SK-N-SH treated with all-trans-retinoic acid at 6 μM for 48 hours (cell line): Measurements from ENCODE around the gene PSMB7.

Source experiments
- ATAC-seq: fragments of 200-7000 bp; cut with Tn5 transposase; 3 replicates; pipeline ENCODE4 v1.9.1; 2020; ENCODE audit warnings: mild to moderate bottlenecking, moderate library complexity
- ARNTL ChIP-seq: fragments of 450-650 bp; formaldehyde crosslinking; IDR thresholded peaks from 2 replicates; pipeline ENCODE4 v1.5.0; 2020; ENCODE audit warnings: low read depth, mild to moderate bottlenecking, moderate library complexity, borderline replicate concordance
- CREB5 ChIP-seq: fragments of 250-450 bp; sonication (Bioruptor Pico); IDR thresholded peaks from 2 replicates; pipeline ENCODE4 v1.5.1; 2020; ENCODE audit warnings: low read depth, mild to moderate bottlenecking, moderate library complexity
- CSDC2 ChIP-seq: fragments of 250-450 bp; sonication (Bioruptor Pico); IDR thresholded peaks from 2 replicates; pipeline ENCODE4 v1.5.0; 2020; ENCODE audit warnings: mild to moderate bottlenecking, moderate library complexity
- ESRRG ChIP-seq: fragments of 250-450 bp; sonication (Bioruptor Pico); IDR thresholded peaks from 2 replicates; pipeline ENCODE4 v1.6.1; 2021; ENCODE audit warnings: mild to moderate bottlenecking
- GLIS3 ChIP-seq: fragments of 250-450 bp; sonication (Bioruptor Pico); IDR thresholded peaks from 2 replicates; pipeline ENCODE4 v1.5.0; 2020; ENCODE audit warnings: mild to moderate bottlenecking, moderate library complexity
- ISL1 ChIP-seq: fragments of 250-450 bp; sonication (Bioruptor Pico); IDR thresholded peaks from 2 replicates; pipeline ENCODE4 v2.1.2; 2022; ENCODE audit warnings: mild to moderate bottlenecking, moderate library complexity
- OSR1 ChIP-seq: fragments of 250-450 bp; sonication (Bioruptor Pico); IDR thresholded peaks from 2 replicates; pipeline ENCODE4 v1.8.0; 2022; ENCODE audit warnings: moderate library complexity, mild to moderate bottlenecking, inconsistent platforms
- PATZ1 ChIP-seq: fragments of 250-450 bp; sonication (Bioruptor Pico); IDR thresholded peaks from 2 replicates; pipeline ENCODE4 v1.8.0; 2020; ENCODE audit warnings: mild to moderate bottlenecking, moderate library complexity, borderline replicate concordance
- POU6F1 ChIP-seq: fragments of 250-450 bp; sonication (Bioruptor Pico); IDR thresholded peaks from 2 replicates; pipeline ENCODE4 v1.8.0; 2021; ENCODE audit warnings: low read depth, mild to moderate bottlenecking, moderate library complexity, borderline replicate concordance
- PPARA ChIP-seq: fragments of 250-450 bp; sonication (Bioruptor Pico); IDR thresholded peaks from 2 replicates; pipeline ENCODE4 v1.5.0; 2020; ENCODE audit warnings: mild to moderate bottlenecking, borderline replicate concordance
- RARB ChIP-seq: fragments of 250-450 bp; sonication (Bioruptor Pico); IDR thresholded peaks from 2 replicates; pipeline ENCODE4 v1.8.0; 2021; ENCODE audit warnings: mild to moderate bottlenecking, moderate library complexity
- SNAI2 ChIP-seq: fragments of 250-450 bp; sonication (Bioruptor Pico); IDR thresholded peaks from 2 replicates; pipeline ENCODE4 v1.5.0; 2020; ENCODE audit warnings: mild to moderate bottlenecking, moderate library complexity
- TOX ChIP-seq: fragments of 250-450 bp; sonication (Bioruptor Pico); IDR thresholded peaks from 2 replicates; pipeline ENCODE4 v1.8.0; 2021; ENCODE audit warnings: mild to moderate bottlenecking, moderate library complexity, borderline replicate concordance
- TSHZ2 ChIP-seq: fragments of 250-450 bp; sonication (Bioruptor Pico); IDR thresholded peaks from 2 replicates; pipeline ENCODE4 v1.5.0; 2020; ENCODE audit warnings: mild to moderate bottlenecking, moderate library complexity
- ZC3H10 ChIP-seq: fragments of 250-450 bp; sonication (Bioruptor Pico); IDR thresholded peaks from 2 replicates; pipeline ENCODE4 v1.5.1; 2021; ENCODE audit warnings: mild to moderate bottlenecking, moderate library complexity
- ZFP3 ChIP-seq: fragments of 250-450 bp; sonication (Bioruptor Pico); IDR thresholded peaks from 2 replicates; pipeline ENCODE4 v1.5.0; 2020; ENCODE audit warnings: mild to moderate bottlenecking, moderate library complexity
- ZFP30 ChIP-seq: fragments of 450-650 bp; formaldehyde crosslinking; IDR thresholded peaks from 2 replicates; pipeline ENCODE4 v1.5.0; 2022; ENCODE audit warnings: mild to moderate bottlenecking, moderate library complexity
- ZNF565 ChIP-seq: fragments of 450-650 bp; formaldehyde crosslinking; conservative IDR thresholded peaks from 2 replicates; pipeline ENCODE4 v1.5.0; 2020; ENCODE audit warnings: low read depth, mild to moderate bottlenecking, moderate library complexity
- ZNF70 ChIP-seq: fragments of 450-650 bp; formaldehyde crosslinking; IDR thresholded peaks from 2 replicates; pipeline ENCODE4 v1.5.0; 2020; ENCODE audit warnings: mild to moderate bottlenecking, moderate library complexity
- ZNF8 ChIP-seq: fragments of 450-650 bp; formaldehyde crosslinking; IDR thresholded peaks from 2 replicates; pipeline ENCODE4 v1.5.0; 2020; ENCODE audit warnings: mild to moderate bottlenecking, moderate library complexity

Gene PSMB7

GRCh38 chr9:124423155-124423554 is 7.9 kb upstream of the PSMB7 start:
- TF ChIP-seq ARNTL: no peak
- no peak for TF ChIP-seq CSDC2 (CRISPR knock-in tag)
- TF ChIP-seq SNAI2 (CRISPR knock-in tag): no peak
- no peak for TF ChIP-seq GLIS3 (CRISPR knock-in tag)
- TF ChIP-seq PPARA: no peak
- no peak for TF ChIP-seq POU6F1 (CRISPR knock-in tag)
- TF ChIP-seq ISL1: no peak
- no peak for TF ChIP-seq CREB5 (CRISPR knock-in tag)
- TF ChIP-seq RARB: no peak
- TF ChIP-seq ZFP3 (CRISPR knock-in tag): no peak
- no peak for TF ChIP-seq OSR1
- no peak for TF ChIP-seq ZFP30
- TF ChIP-seq TSHZ2 (CRISPR knock-in tag): no peak
- TF ChIP-seq TOX: no peak
- no peak for TF ChIP-seq PATZ1
- no peak for ATAC-seq

DNA sequence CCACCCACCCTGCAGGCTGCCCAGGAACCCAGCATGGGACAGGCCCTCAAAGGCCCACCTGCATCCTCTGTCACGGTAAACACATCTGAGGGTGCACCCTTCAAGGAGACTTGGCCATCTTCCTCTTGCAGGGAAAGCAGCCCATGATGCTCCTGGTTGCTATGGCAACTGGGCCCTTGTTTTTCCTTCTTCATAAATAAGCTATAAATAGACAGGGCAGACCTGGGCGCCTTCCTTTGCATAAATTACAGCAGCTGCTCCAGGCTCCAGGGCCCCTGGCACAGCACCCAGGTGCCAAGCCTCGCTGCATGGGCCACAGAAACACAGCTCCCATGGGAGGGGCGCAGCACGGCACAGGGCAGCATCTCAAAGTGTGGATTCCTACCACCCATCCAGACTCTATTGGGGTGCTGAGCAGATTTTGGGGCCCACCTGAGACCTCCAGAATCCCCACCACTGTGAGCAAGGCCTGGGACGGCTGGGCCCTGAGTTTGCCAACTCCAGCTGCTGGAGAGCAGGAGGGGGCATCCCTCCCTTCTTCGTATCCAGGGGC is 5.8 kb upstream of the PSMB7 start:
- TF ChIP-seq CSDC2 (CRISPR knock-in tag) (no peak), ZNF70 (no peak), OSR1 (no peak), ESRRG (CRISPR knock-in tag) (no peak), ZNF565 (CRISPR knock-in tag) (no peak), ZNF8 (no peak), SNAI2 (CRISPR knock-in tag) (no peak), RARB (no peak), ZFP3 (CRISPR knock-in tag) (no peak), ARNTL (no peak), ZFP30 (no peak), ZC3H10 (no peak), GLIS3 (CRISPR knock-in tag) (no peak), TOX (no peak)
- ATAC-seq: no peak

DNA sequence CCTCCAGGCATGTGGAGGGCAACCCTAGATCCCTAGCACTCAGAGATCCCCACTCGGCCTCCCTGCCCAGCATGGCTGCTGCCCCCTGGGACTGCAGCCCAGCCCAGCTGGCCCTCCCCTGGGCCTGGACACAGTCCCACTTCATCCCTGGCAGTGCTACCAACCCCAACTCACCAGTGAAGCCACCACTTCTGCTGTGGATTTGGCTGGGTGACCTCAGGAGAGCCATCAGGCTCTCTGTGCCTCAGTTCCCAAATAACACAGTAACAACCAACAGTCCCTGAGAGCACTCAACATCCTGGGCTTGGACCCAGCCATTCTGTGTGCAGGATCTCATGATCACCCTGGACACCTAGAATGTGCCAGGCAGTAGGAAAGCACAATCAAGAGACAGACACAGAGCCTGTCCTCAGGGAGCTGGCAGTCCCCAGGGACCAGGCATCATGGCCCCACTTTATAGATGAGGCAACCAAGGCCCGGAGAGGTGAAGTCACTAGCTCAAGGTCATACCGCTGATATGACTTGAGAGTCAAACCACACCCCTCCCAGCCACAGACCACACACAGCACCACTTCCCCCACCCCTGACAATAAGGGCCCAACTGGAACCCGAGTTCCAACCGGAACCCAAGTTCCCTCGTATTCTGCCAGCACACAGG is 4.7 kb upstream of the PSMB7 start:
- peak; percentile 40 for ATAC-seq
- TF ChIP-seq ZNF565 (CRISPR knock-in tag) (no peak), TSHZ2 (CRISPR knock-in tag) (no peak)
